Vein endothelial cell (primary cell): ENCODE data around the gene MED12. TPM values are rescaled to one million over a fixed set of nuclear protein-coding genes. Genes with fewer than 3 reads are reported as not detected.

Source experiments
- small RNA-seq: library from RNA; depleted of rRNA; stranded (forward); fragments of <200 nt; gene quantifications from one replicate; pipeline ENCODE3, GENCODE V24; 2012
- total RNA-seq: library from RNA; depleted of rRNA; stranded (reverse); fragments of >200 nt; gene quantifications from 2 replicates; pipeline ENCODE4 v1.2.3, GENCODE V29; 2012

Gene MED12
- total RNA-seq, result 44.5 and 47.7 TPM in 2 replicates

DNA sequence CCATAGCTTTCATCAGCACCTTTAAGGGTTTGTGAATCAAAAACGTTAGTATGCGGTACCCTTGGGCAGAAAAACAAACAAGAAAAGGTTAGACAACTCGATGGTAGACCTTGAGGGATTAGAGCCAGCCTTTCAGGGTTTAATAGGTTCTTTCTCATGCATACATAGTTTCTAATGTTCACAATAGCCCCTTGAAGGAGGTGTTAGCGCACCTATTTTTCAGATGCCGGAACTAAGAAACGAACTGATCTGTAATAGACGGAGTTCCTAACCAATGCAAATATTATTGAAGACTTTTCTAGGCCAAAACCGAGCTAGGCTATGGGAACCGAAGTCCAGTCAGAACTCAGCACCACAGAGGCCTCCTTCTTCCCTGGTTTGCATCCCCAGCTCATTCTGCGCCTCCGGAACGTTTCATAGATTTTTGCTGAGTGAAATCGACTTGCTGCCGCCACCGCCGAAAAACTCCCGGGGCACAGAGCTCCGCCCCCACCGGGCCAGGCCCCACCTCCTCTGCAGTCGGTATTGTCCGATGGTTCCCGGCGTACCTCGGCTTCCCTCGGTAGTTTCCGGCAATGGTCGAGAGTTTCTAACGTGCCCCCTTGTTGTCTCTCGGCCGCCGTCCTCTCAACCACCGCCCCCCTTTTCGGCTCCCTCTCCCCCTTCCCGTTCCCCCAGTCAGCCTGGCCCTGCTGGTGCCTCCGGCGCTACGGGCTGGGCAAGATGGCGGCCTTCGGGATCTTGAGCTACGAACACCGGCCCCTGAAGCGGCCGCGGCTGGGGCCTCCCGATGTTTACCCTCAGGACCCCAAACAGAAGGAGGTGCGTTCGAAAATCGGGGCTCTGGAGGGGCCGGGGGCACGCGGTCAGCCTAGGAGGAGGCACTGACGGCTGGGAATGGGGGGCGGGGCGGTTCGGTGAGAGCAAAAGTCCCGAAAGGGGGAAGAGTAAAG lies at the start of gene MED12:
MED12 (plus strand) TSS at position 565 of the 953 bp plus-strand sequence; CDS start at position 724, 159 bp downstream.

DNA sequence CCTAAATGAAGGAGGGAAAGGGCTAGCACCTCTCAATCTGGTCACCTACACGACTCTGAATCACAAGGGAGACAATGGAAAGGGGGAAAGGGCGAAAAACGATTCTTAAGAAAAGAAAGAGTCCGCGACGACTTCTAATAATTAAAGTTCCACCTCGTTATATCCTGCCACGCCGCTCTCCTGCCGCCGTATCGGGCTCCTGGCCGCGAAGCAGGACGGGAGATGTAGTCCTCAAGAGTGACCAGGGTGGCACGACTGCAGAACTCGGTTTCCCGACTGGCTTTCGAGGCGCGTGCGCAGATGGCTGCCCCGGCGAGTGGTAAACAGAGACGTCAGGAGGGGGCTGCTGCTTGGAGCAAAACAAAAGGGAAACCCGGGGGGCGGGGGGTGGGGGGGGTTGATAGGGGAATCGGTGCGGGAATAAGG lies 22.8 kb upstream of the MED12 start, which contains the start of gene FOXO4:
FOXO4 (plus strand) TSS at position 297 of the 426 bp plus-strand sequence. CDS start 678 bp downstream, outside the sequence.

DNA sequence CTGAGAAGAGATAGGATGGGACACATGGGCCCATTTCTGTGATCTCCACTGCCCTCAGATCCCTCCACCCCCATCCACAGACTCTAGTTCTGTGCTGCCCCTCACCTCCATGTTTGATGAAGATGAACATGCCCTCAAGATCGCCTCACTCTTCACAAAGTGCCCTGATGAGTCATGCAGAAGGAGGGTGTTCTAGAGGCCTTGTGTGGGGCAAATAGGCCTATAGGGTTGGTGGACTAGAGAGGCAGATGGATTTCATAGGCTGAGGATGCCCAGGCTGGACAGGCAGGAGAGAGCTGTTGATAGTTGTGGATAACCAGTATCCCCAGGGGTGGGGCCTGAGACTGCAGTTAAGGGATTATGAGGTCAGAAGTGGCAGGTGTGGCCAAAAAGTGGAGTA lies 12.0 kb upstream of the MED12 start, which contains the start of gene CXorf65:
CXorf65 (minus strand) TSS at position 314 of the 400 bp plus-strand sequence; CDS start at position 130, 184 bp downstream.

DNA sequence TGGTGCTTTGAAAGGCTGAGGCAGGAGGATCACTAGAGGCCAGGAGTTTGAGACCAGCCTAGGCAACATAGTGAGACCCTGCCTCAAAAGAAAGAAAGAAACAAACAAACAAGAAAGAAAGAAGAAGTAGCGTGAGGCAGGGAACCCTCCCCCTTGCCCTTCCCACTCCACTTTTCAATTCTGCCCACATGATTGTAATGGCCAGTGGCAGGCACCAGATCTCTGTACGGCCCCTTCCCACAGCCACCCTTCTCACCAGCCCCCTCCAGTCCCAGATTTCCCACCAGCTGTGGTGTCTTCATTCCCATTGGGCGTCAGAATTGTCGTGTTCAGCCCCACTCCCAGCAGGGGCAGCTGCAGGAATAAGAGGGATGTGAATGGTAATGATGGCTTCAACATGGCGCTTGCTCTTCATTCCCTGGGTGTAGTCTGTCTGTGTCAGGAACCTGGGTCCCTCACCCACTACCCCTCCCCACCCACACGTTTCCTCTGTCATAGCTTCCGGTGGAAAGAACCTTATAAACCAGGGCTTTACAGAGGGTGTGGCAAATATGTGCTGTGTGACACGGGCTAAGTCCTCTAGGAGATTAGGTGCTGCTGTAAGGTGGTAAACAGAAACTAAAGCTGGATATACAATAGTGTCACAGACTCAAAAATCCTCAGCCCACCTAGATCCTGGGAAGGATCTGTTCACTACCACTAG lies 7.1 kb upstream of the MED12 start, which contains the start of gene IL2RG:
IL2RG (minus strand) TSS at position 437 of the 703 bp plus-strand sequence; CDS start at position 399, 38 bp downstream.

DNA sequence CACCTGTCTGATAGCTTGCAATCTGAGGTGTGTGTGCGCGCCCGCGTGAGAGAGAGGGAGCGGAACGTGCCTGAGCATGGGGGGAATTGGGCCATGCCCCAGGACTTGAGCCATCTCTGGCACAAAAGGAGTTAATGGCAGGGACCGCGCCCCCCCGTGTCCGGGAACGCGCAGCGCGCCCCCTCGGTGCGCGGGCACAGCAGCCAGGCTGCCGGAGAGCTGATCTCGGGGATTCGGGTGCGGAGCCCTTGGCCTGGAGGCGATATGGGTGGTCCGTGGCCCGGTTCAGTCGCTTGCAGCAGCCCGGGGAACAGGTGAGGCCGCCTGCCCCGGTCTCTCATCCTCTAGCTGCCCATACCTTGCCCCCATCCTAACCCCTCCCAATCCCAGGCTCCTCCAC lies 26.3 kb downstream of the MED12 start, which contains the start of gene NLGN3:
NLGN3 (plus strand) TSS at position 191 of the 400 bp plus-strand sequence. CDS start 2,909 bp downstream, outside the sequence.

Small RNA genes lying within 50 kb of the gene (small RNA-seq; reads per million reads assigned to genes)
- gene CXorf65, result not detected

Other genes with a start within 250 kb of the MED12 start
- not detected in 2 replicates for gene TEX11, start 209.9 kb upstream of the MED12 start, total RNA-seq
- not detected in 2 replicates for gene SLC7A3, start 187.5 kb upstream of the MED12 start, total RNA-seq
- 70.6 and 89.8 TPM in 2 replicates for gene SNX12, start 50.3 kb upstream of the MED12 start, total RNA-seq
- 4.6 and 5.9 TPM in 2 replicates for gene FOXO4, start 22.7 kb upstream of the MED12 start, total RNA-seq
- not detected in 2 replicates for gene CXorf65, start 11.9 kb upstream of the MED12 start, total RNA-seq
- 0.19 TPM in 1 of 2 replicates, not detected in the other for gene IL2RG, start 7.0 kb upstream of the MED12 start, total RNA-seq
- 0.19 and 0.33 TPM in 2 replicates for gene NLGN3, start 26.2 kb downstream of the MED12 start, total RNA-seq
- gene GJB1, start 104.6 kb downstream of the MED12 start, total RNA-seq, result not detected in 2 replicates
- 26.1 and 32.7 TPM in 2 replicates for gene ZMYM3, start 135.5 kb downstream of the MED12 start, total RNA-seq
- gene NONO, start 165.0 kb downstream of the MED12 start, total RNA-seq, result 450 and 541 TPM in 2 replicates
- 2.0 and 2.7 TPM in 2 replicates for gene ITGB1BP2, start 183.2 kb downstream of the MED12 start, total RNA-seq
- 25.8 and 42.4 TPM in 2 replicates for gene TAF1, start 247.8 kb downstream of the MED12 start, total RNA-seq